HFF-Myc (cell line): ENCODE data around the gene TRMT1.

Experiments
- DNase-seq: peaks from one replicate; pipeline ENCODE4 v3.0.0-alpha.2; 2011; ENCODE audit warnings: low read depth; ENCODE audit errors: extremely low read depth
- H3K4me3 ChIP-seq: replicated peaks from 2 replicates; pipeline ENCODE4 v1.5.1; 2011; ENCODE audit warnings: low read depth, mild to moderate bottlenecking, control low read depth, low read length
- CTCF ChIP-seq: IDR thresholded peaks from 2 replicates; pipeline ENCODE4 v1.5.1; 2012; ENCODE audit warnings: mild to moderate bottlenecking, low read depth, low read length, control low read depth; ENCODE audit errors: missing control alignments

The TRMT1 gene

GRCh38 chr19:13127811-13128575, 11.5 kb upstream of the TRMT1 start:
- DNase-seq = no peak
- no peak for TF ChIP-seq CTCF

GRCh38 chr19:13127051-13127450, 10.5 kb upstream of the TRMT1 start:
- no peak for TF ChIP-seq CTCF
- no peak for DNase-seq
- no peak overlapping the region for H3K4me3 ChIP-seq

More at GRCh38 chr19:13127811-13128575, 11.5 kb upstream of the TRMT1 start:
- no peak overlapping the region for H3K4me3 ChIP-seq

GRCh38 chr19:13122980-13123957, 6.7 kb upstream of the TRMT1 start:
- H3K4me3 ChIP-seq = no peak overlapping the region
- no peak for DNase-seq
- no peak for TF ChIP-seq CTCF

GRCh38 chr19:13122275-13122878, 5.8 kb upstream of the TRMT1 start:
- no peak for TF ChIP-seq CTCF
- no peak for DNase-seq
- no peak overlapping the region for H3K4me3 ChIP-seq

- no peak for DNase-seq
- H3K4me3 ChIP-seq = no peak overlapping the region
- TF ChIP-seq CTCF = no peak
These were observed 5.2 kb upstream of the TRMT1 start for GRCh38 chr19:13121551-13122274.

- DNase-seq = no peak
- peak overlapping the region; percentile 86; the same call in 1 of the 2 replicates for H3K4me3 ChIP-seq
These were observed 4.3 kb upstream of the TRMT1 start for GRCh38 chr19:13120817-13121216.

More at GRCh38 chr19:13120817-13121216, 4.3 kb upstream of the TRMT1 start:
- TF ChIP-seq CTCF = no peak
